ENCODE results near the gene MAP4K3. TPM values are rescaled to one million over a fixed set of nuclear protein-coding genes. Genes with fewer than 3 reads are reported as not detected.
A peak's percentile ranks its signal among the peaks of the same experiment; 100 is the strongest.

MAP4K3 gene
- total and polyA plus RNA-seq, 12 donors = 8.1 to 49.0 (median 40.2) TPM

GRCh38 chr2:39232141-39232540 lies 204.9 kb downstream of the MAP4K3 start:
- no peak for TF ChIP-seq CTCF (IDR thresholded peaks at IDR 0.05)
- H3K4me3 ChIP-seq = no peak overlapping the region
- H3K4me1 ChIP-seq = peaks cover 0 to 23% (median 15%) of the 10 kb centered on the region in 9 donors
- intact Hi-C loops (cut with DNase I) = loop anchor here in 2 of 10 donors (5.0 to 10.0 kb wide), 2 partner anchors 285 to 287 kb away; no protein-coding TSS in a partner anchor
- H3K27me3 ChIP-seq = no peaks in the 10 kb centered on the region
- DNase-seq (no peak), ATAC-seq (no peak)
- H3K36me3 ChIP-seq = no peaks in the 10 kb centered on the region
- no peak overlapping the region for H3K27ac ChIP-seq
- peaks cover 0 to 18% (median 0%) of the 10 kb centered on the region in 11 donors for H3K9me3 ChIP-seq

GRCh38 chr2:39228413-39229209 lies 208.5 kb downstream of the MAP4K3 start:
- H3K27me3 ChIP-seq = no peaks in the 10 kb centered on the region
- peaks cover 0 to 23% (median 15%) of the 10 kb centered on the region in 9 donors for H3K4me1 ChIP-seq
- 27 to 28% methylated on average over 19 of the region's 19 CpGs for WGBS, 2 donors
- no peak for DNase-seq
- intact Hi-C loops (cut with DNase I) = loop anchor here (1.0 to 10.0 kb wide), 14 partner anchors 104 to 282 kb away; partner anchors contain the start of gene SOS1 (in 5 of the 10)
- no peak overlapping the region for H3K27ac ChIP-seq
- TF ChIP-seq CTCF (IDR thresholded peaks at IDR 0.05) = peak in 2 of 9 donors; percentile 9 to 30
- H3K9me3 ChIP-seq = no peaks in the 10 kb centered on the region
- H3K36me3 ChIP-seq = no peaks in the 10 kb centered on the region
- peak overlapping the region in 7 of 10 donors; percentile 7 to 40 (median 31) for H3K4me3 ChIP-seq
- ATAC-seq = peak in 2 of 8 donors; percentile 49 to 66

GRCh38 chr2:39227628-39228412 lies 209.3 kb downstream of the MAP4K3 start:
- Histone ChIP-seq H3K36me3 (no peaks in the 10 kb centered on the region), H3K27me3 (no peaks in the 10 kb centered on the region), H3K9me3 (no peaks in the 10 kb centered on the region), H3K27ac (no peak overlapping the region), H3K4me1 (peaks cover 0 to 23% (median 15%) of the 10 kb centered on the region in 9 donors), H3K4me3 (peak overlapping the region in 7 of 10 donors; percentile 7 to 40 (median 31))
- DNase-seq (peak; percentile 76 to 81), ATAC-seq (peak; percentile 80 to 92 (median 88))
- 17 to 23% methylated on average over 9 of the region's 9 CpGs for WGBS, 2 donors
- peak; percentile 83 to 96 (median 90) for TF ChIP-seq CTCF (IDR thresholded peaks at IDR 0.05)
- intact Hi-C loops (cut with DNase I) = loop anchor here (1.0 to 10.0 kb wide), 13 partner anchors 103 to 281 kb away; partner anchors contain the start of gene SOS1 (in 6 of the 10)

GRCh38 chr2:39225567-39225966 lies 211.5 kb downstream of the MAP4K3 start:
- TF ChIP-seq CTCF (IDR thresholded peaks at IDR 0.05) = no peak
- no peak overlapping the region for H3K4me3 ChIP-seq
- intact Hi-C loops (cut with DNase I) = loop anchor here in 6 of 10 donors (5.0 to 10.0 kb wide), 5 partner anchors 101 to 278 kb away; partner anchors contain the start of gene SOS1 (in 3 of the 6)
- ATAC-seq (no peak), DNase-seq (no peak)
- 82 to 89% methylated on average over 1 of the region's 1 CpG for WGBS, 2 donors
- no peak overlapping the region for H3K27ac ChIP-seq
- H3K4me1 ChIP-seq = peaks cover 0 to 23% (median 15%) of the 10 kb centered on the region in 9 donors
- no peaks in the 10 kb centered on the region for H3K36me3 ChIP-seq
- H3K9me3 ChIP-seq = no peaks in the 10 kb centered on the region
- H3K27me3 ChIP-seq = no peaks in the 10 kb centered on the region
